K562 (cell line): Measurements from ENCODE around the gene PCP4L1. TPM values are rescaled to one million over a fixed set of nuclear protein-coding genes. Genes with fewer than 3 reads are reported as not detected.

Source experiments
- ATAC-seq: fragments of 200-7000 bp; cut with Tn5 transposase; 3 replicates; pipeline ENCODE4 v1.9.1; 2020; ENCODE audit warnings: moderate library complexity
- BruUV-seq: library from RNA; stranded (reverse); fragments of 400-500 nt; replicated peaks from 2 replicates; lab custom pipeline; 2021; lab: Mats Ljungman, UMichigan
- CTCF ChIA-PET: fragments of 300-600 bp; formaldehyde crosslinking; extraction: SDS; loops from one replicate; lab custom pipeline; 2021; ENCODE audit warnings: low intra/inter-chr PET ratio; lab: Yijun Ruan, JAX
- POLR2A ChIA-PET: fragments of 300-600, 350-650 bp; sonication (Branson Sonifier 250); formaldehyde crosslinking; extraction: SDS; loops from one replicate; lab custom pipeline; 2021; ENCODE audit warnings: antibody characterized with exemption, inconsistent platforms; lab: Yijun Ruan, JAX
- DNase-seq, 4 experiments: peaks; one replicate each; pipeline versions ENCODE4 v3.0.0 to v3.0.0-alpha.2; 2011 to 2018; ENCODE audit warnings: low spot score in 3 of 4, mixed read lengths in 3 of 4; ENCODE audit errors: extremely low read depth in 1 of 4
- FAIRE-seq: peaks from 2 replicates; lab custom pipeline; 2011; peaks lifted over from hg19 to GRCh38; lab: Jason Lieb, UNC
- H2AFZ ChIP-seq: 2 replicates; pipeline ENCODE4 v1.6.0; 2011; ENCODE audit warnings: low read depth, low read length, control low read depth, inconsistent platforms
- H3K27ac ChIP-seq: fragments of 200-600 bp; 3 replicates; pipeline ENCODE4 v1.8.0; 2011; ENCODE audit warnings: low read depth, mild to moderate bottlenecking, control low read depth, inconsistent platforms, low read length, moderate library complexity, mixed read lengths; ENCODE audit errors: extremely low read depth
- H3K27me3 ChIP-seq, 2 experiments: fragments of 300-600 bp in 1 of 2; 2 replicates in 1 of 2; 3 replicates in 1 of 2; pipeline versions ENCODE4 v1.6.0 to v1.8.0; 2011; ENCODE audit warnings: inconsistent platforms in 2 of 2, low read length in 2 of 2, mild to moderate bottlenecking in 1 of 2, mixed read lengths in 1 of 2, moderate library complexity in 1 of 2; ENCODE audit not compliant: control insufficient read depth in 2 of 2, insufficient read depth in 2 of 2
- H3K36me3 ChIP-seq: fragments of 300-600 bp; 3 replicates; pipeline ENCODE4 v1.8.0; 2011; ENCODE audit warnings: mild to moderate bottlenecking, low read length, inconsistent platforms; ENCODE audit not compliant: control insufficient read depth, insufficient read depth
- H3K4me1 ChIP-seq, 2 experiments: fragments of 200-600 bp in 1 of 2; replicated peaks in 1 of 2; 2 replicates in 1 of 2; 3 replicates in 1 of 2; pipeline versions ENCODE4 v1.5.1 to v1.8.0; 2011; ENCODE audit warnings: inconsistent platforms in 2 of 2, low read length in 2 of 2, mild to moderate bottlenecking in 1 of 2, mixed read lengths in 1 of 2, moderate library complexity in 1 of 2; ENCODE audit not compliant: control insufficient read depth in 2 of 2, insufficient read depth in 2 of 2
- H3K4me2 ChIP-seq: 2 replicates; pipeline ENCODE4 v1.6.1; 2011; ENCODE audit warnings: low read length, control low read depth, inconsistent platforms, mixed read lengths; ENCODE audit not compliant: insufficient read depth
- H3K4me3 ChIP-seq: fragments of 200-600 bp; sonication (generic), shearing (Covaris generic); 2 replicates; pipeline ENCODE4 v1.5.1; 2016; ENCODE audit warnings: control low read depth, inconsistent platforms
- H3K79me2 ChIP-seq: fragments of 200-600 bp; 3 replicates; pipeline ENCODE4 v1.8.0; 2011; ENCODE audit warnings: low read length, inconsistent platforms; ENCODE audit not compliant: control insufficient read depth, insufficient read depth
- H3K9ac ChIP-seq, 2 experiments: 2 replicates each; pipeline versions ENCODE4 v1.6.0 to v1.6.1; 2011; ENCODE audit warnings: low read depth in 2 of 2, low read length in 2 of 2, control low read depth in 1 of 2, inconsistent platforms in 1 of 2, mild to moderate bottlenecking in 1 of 2, mixed read lengths in 1 of 2; ENCODE audit not compliant: insufficient read depth in 1 of 2
- H3K9me1 ChIP-seq: one replicate; pipeline ENCODE4 v1.6.0; 2011; ENCODE audit warnings: inconsistent platforms, mild to moderate bottlenecking, low read length, moderate library complexity; ENCODE audit not compliant: control insufficient read depth, insufficient read depth
- H3K9me3 ChIP-seq: replicated peaks from 2 replicates; pipeline ENCODE4 v1.5.1; 2011; ENCODE audit warnings: low read depth, low read length, inconsistent platforms; ENCODE audit not compliant: control insufficient read depth, insufficient read depth
- H4K20me1 ChIP-seq: replicated peaks from 2 replicates; pipeline ENCODE4 v1.6.1; 2011; ENCODE audit warnings: low read length, inconsistent platforms, mixed read lengths; ENCODE audit not compliant: control insufficient read depth, insufficient read depth
- BRF2 ChIP-seq: IDR thresholded peaks from 3 replicates; pipeline ENCODE4 v1.6.1; 2011; ENCODE audit warnings: borderline replicate concordance, mild to moderate bottlenecking; ENCODE audit not compliant: insufficient read length, insufficient read depth
- CEBPG ChIP-seq, 3 experiments: fragments of 200-800 bp in 1 of 3; sonication (Bioruptor generic) in 1 of 3; sonication (generic) in 1 of 3; formaldehyde crosslinking in 1 of 3; IDR thresholded peaks in 2 of 3; conservative IDR thresholded peaks in 1 of 3; 2 replicates each; pipeline versions ENCODE4 v1.6.1 to v1.8.0; 2016 to 2022; ENCODE audit warnings: missing compliant biosample characterization in 2 of 3, missing genetic modification characterization in 2 of 3, mild to moderate bottlenecking in 1 of 3, missing genetic modification reagents in 1 of 3
- CREM ChIP-seq: IDR thresholded peaks from 2 replicates; pipeline ENCODE4 v1.6.1; 2014; ENCODE audit warnings: antibody characterized with exemption, low read depth
- CXXC5 ChIP-seq: fragments of 250-450 bp; sonication (Bioruptor Pico); IDR thresholded peaks from 2 replicates; pipeline ENCODE4 v1.8.0; 2022; ENCODE audit warnings: inconsistent platforms, mild to moderate bottlenecking, moderate library complexity
- FIP1L1 ChIP-seq: fragments of 200-400 bp; formaldehyde crosslinking; IDR thresholded peaks from 2 replicates; pipeline ENCODE4 v1.6.1; 2018; ENCODE audit warnings: mild to moderate bottlenecking, low read depth, low read length; ENCODE audit not compliant: poor library complexity, severe bottlenecking
- FOSL1 ChIP-seq: fragments of 200-800 bp; sonication (Bioruptor generic); conservative IDR thresholded peaks from 2 replicates; pipeline ENCODE4 v1.6.1; 2016; ENCODE audit warnings: missing genetic modification characterization, missing compliant biosample characterization
- HDAC1 ChIP-seq, 2 experiments: fragments of 450-650 bp; IDR thresholded peaks; 2 replicates each; pipeline ENCODE4 v1.6.1; 2016 to 2017; ENCODE audit warnings: inconsistent platforms in 1 of 2, mild to moderate bottlenecking in 1 of 2, moderate library complexity in 1 of 2
- KAT2B ChIP-seq: IDR thresholded peaks from one replicate; pipeline ENCODE4 v1.6.1; 2012; ENCODE audit warnings: low read depth, mild to moderate bottlenecking, control low read depth, inconsistent platforms, low read length, moderate library complexity
- KDM2B ChIP-seq: fragments of 250-450 bp; sonication (Bioruptor Pico); IDR thresholded peaks from 2 replicates; pipeline ENCODE4 v1.8.0; 2021; ENCODE audit warnings: mild to moderate bottlenecking, moderate library complexity
- KDM5B ChIP-seq: fragments of 200-600 bp; sonication (generic); IDR thresholded peaks from 2 replicates; pipeline ENCODE4 v1.6.1; 2012; ENCODE audit warnings: low read depth, mild to moderate bottlenecking, moderate library complexity, low read length, control low read depth, inconsistent platforms; ENCODE audit not compliant: insufficient replicate concordance
- MNT ChIP-seq, 2 experiments: fragments of 450-650 bp; conservative IDR thresholded peaks; 2 replicates each; pipeline ENCODE4 v1.6.1; 2017; ENCODE audit warnings: mild to moderate bottlenecking in 2 of 2, moderate library complexity in 2 of 2
- NCOA6 ChIP-seq: fragments of 450-650 bp; IDR thresholded peaks from 2 replicates; pipeline ENCODE4 v1.6.1; 2017; ENCODE audit warnings: mild to moderate bottlenecking
- PHF8 ChIP-seq: fragments of 200-600 bp; sonication (generic); IDR thresholded peaks from 2 replicates; pipeline ENCODE4 v1.6.1; 2012; ENCODE audit warnings: mixed run types, mild to moderate bottlenecking, inconsistent platforms, low read length, moderate library complexity, borderline replicate concordance
- PHTF2 ChIP-seq: fragments of 250-450 bp; sonication (Bioruptor Pico); IDR thresholded peaks from 2 replicates; pipeline ENCODE4 v1.5.0; 2021; ENCODE audit warnings: mild to moderate bottlenecking
- SIX5 ChIP-seq, 2 experiments: IDR thresholded peaks; 2 replicates each; pipeline ENCODE4 v1.6.1; 2011; ENCODE audit warnings: low read length in 2 of 2, borderline replicate concordance in 1 of 2, low read depth in 1 of 2, mild to moderate bottlenecking in 1 of 2, moderate library complexity in 1 of 2; ENCODE audit not compliant: insufficient read depth in 1 of 2
- SMARCA4 ChIP-seq: fragments of 450-650 bp; IDR thresholded peaks from 2 replicates; pipeline ENCODE4 v1.6.1; 2016
- TAF1 ChIP-seq: IDR thresholded peaks from 2 replicates; pipeline ENCODE4 v1.6.1; 2011; ENCODE audit warnings: mild to moderate bottlenecking, low read length, moderate library complexity; ENCODE audit not compliant: insufficient read depth, control insufficient read depth, severe bottlenecking; ENCODE audit errors: extremely low read depth
- ZNF785 ChIP-seq: fragments of 250-450 bp; sonication (Bioruptor Pico); IDR thresholded peaks from 2 replicates; pipeline ENCODE4 v1.4.0; 2020; ENCODE audit warnings: mild to moderate bottlenecking
- WGBS: fragments of 100-300 bp; shearing (Covaris generic); methylation state at CpG from one replicate; pipeline ENCODE4 v1.1.6; 2016; ENCODE audit warnings: low coverage, mixed read lengths; ENCODE audit not compliant: insufficient coverage; ENCODE audit errors: missing lambda C conversion rate; 5-methylcytosine and 5-hydroxymethylcytosine counted together
- in situ Hi-C: fragments of 300-500 bp; cut with MboI; formaldehyde crosslinking; loops from 4 replicates; pipeline ENCODE4 v1.15.0; 2018; ENCODE audit warnings: inconsistent platforms, mixed read lengths
- intact Hi-C: fragments of 100-400 bp; cut with micrococcal nuclease; formaldehyde crosslinking; loops from 2 replicates; pipeline ENCODE4 v1.14.2; 2022
- polyA plus RNA-seq, 8 experiments: library from polyadenylated mRNA; depleted of rRNA in 4 of 8; stranded (reverse) in 5 of 8; unstranded in 3 of 8; fragments of >200 nt; fragmentation: Nextera tagmentation in 2 of 8; fragmentation: Illumina TruSeq in 1 of 8; extraction: Ambion mirVana in 2 of 8; extraction: Trizol in 1 of 8; gene quantifications; 2 replicates each; pipeline versions ENCODE4 v1.2.1 to v1.2.3, GENCODE V29; 2011 to 2014; ENCODE audit warnings: inconsistent platforms in 1 of 8, missing spikeins in 1 of 8
- total RNA-seq, 7 experiments: library from RNA; depleted of rRNA in 6 of 7; stranded (reverse); fragments of >200 nt in 6 of 7; fragmentation: Illumina TruSeq in 2 of 7; extraction: Trizol in 2 of 7; gene quantifications; 2 replicates each; pipeline versions ENCODE4 v1.2.1 to v1.2.3, GENCODE V29; 2011 to 2021; ENCODE audit warnings: low replicate concordance in 1 of 7

PCP4L1 gene
- total and polyA plus RNA-seq, 9 of the 15 experiments (the other 6 are each of a cell fraction or from before 2014, with no cell fraction given) = not detected

- Histone ChIP-seq H4K20me1 (no peaks in the 10 kb centered on the region), H3K4me2 (peak overlapping the region; percentile 88), H3K4me3 (peak overlapping the region; percentile 61), H2AFZ (peak overlapping the region; percentile 90), H3K9ac (peak overlapping the region; percentile 56 to 93; a peak in 3 of 4 replicates), H3K9me3 (no peaks in the 10 kb centered on the region), H3K79me2 (peaks cover 19% of the 10 kb centered on the region), H3K27me3 (no peaks in the 10 kb centered on the region), H3K4me1 (peaks cover 28 to 33% of the 10 kb centered on the region in 2 experiments), H3K36me3 (peaks cover 16% of the 10 kb centered on the region), H3K9me1 (no peaks in the 10 kb centered on the region), H3K27ac (peak overlapping the region; percentile 70)
- ATAC-seq = peak; percentile 92
- intact Hi-C loops = loop anchor here (2.0 to 5.0 kb wide), 3 partner anchors 61 to 104 kb away; partner anchors contain the start of genes CFAP126, NDUFS2 and TOMM40L
- peak; percentile 91 to 97 (median 95) for DNase-seq
- CTCF ChIA-PET = interaction anchor here (0.5 to 1.1 kb wide), 2 partner anchors 79 to 438 kb away, joined by 3 read pairs; no protein-coding TSS in a partner anchor
- POLR2A ChIA-PET = interaction anchor here (0.6 to 1.3 kb wide), 8 partner anchors 8 to 123 kb away, joined by 3 to 8 read pairs (median 4); partner anchors contain the start of genes SDHC and TOMM40L
- 2% methylated on average over 19 of the region's 31 CpGs for WGBS
- FAIRE-seq = peak; percentile 88
- BruUV-seq = no TSS peak
- in situ Hi-C loops = no loop called here
- TF ChIP-seq KAT2B (no peak), FIP1L1 (no peak), SIX5 (IDR thresholded peaks at IDR 0.05; ENCODE audit: borderline replicate concordance in 1 of 2, insufficient read depth in 1 of 2, low read depth in 1 of 2, low read length in 2 of 2) (no peak), KDM5B (peak; percentile 47), SMARCA4 (0 out of 2 replicates have a peak, but pooled peaks have one; percentile 11), CXXC5 (CRISPR knock-in tag) (peak; percentile 48), CEBPG (CRISPR knock-in tag; IDR thresholded peaks at IDR 0.05) (peak; percentile 64), CEBPG (tag; conservative IDR thresholded peaks at IDR 0.05 in 1 of 2, IDR thresholded peaks at IDR 0.05 in 1 of 2) (peak in 1 of 2 experiments; percentile 66; a peak in 1 of 4 replicates), ZNF785 (CRISPR knock-in tag) (no peak), NCOA6 (no peak), KDM2B (no peak), CREM (peak; percentile 58; the same call in 1 of the 2 replicates), HDAC1 (IDR thresholded peaks at IDR 0.05) (peak in 1 of 2 experiments; percentile 15; a peak in 2 of 4 replicates), PHTF2 (CRISPR knock-in tag) (no peak), PHF8 (peak; percentile 71; the same call in 1 of the 2 replicates), TAF1 (peak; percentile 24), FOSL1 (no peak), BRF2 (no peak), MNT (conservative IDR thresholded peaks at IDR 0.05) (peak in 1 of 2 experiments; percentile 48; a peak in 2 of 4 replicates)
Observed at GRCh38 chr1:161305867-161306519, 47.4 kb downstream of the PCP4L1 start.
